HEK293T (cell line): ENCODE data around the gene REEP6.

Experiments used
- ARNT ChIP-seq: fragments of 450-650 bp; IDR thresholded peaks from 2 replicates; pipeline ENCODE4 v1.6.1; 2017; ENCODE audit warnings: mild to moderate bottlenecking
- BHLHE40 ChIP-seq: fragments of 450-650 bp; IDR thresholded peaks from 2 replicates; pipeline ENCODE4 v1.6.1; 2016; ENCODE audit warnings: mild to moderate bottlenecking, moderate library complexity, borderline replicate concordance
- ELF4 ChIP-seq: fragments of 450-650 bp; IDR thresholded peaks from 2 replicates; pipeline ENCODE4 v1.6.1; 2017; ENCODE audit warnings: antibody characterized with exemption
- FOXA1 ChIP-seq: fragments of 450-650 bp; IDR thresholded peaks from 2 replicates; pipeline ENCODE4 v1.6.1; 2016; ENCODE audit warnings: mild to moderate bottlenecking
- FOXK2 ChIP-seq: fragments of 450-650 bp; IDR thresholded peaks from 2 replicates; pipeline ENCODE4 v1.6.1; 2016; ENCODE audit warnings: mild to moderate bottlenecking
- FOXM1 ChIP-seq: fragments of 450-650 bp; IDR thresholded peaks from 2 replicates; pipeline ENCODE4 v1.6.1; 2017; ENCODE audit warnings: mild to moderate bottlenecking, borderline replicate concordance
- HDGF ChIP-seq: fragments of 450-650 bp; IDR thresholded peaks from 2 replicates; pipeline ENCODE4 v1.6.1; 2017; ENCODE audit warnings: antibody characterized with exemption, borderline replicate concordance
- L3MBTL2 ChIP-seq: fragments of 450-650 bp; conservative IDR thresholded peaks from 2 replicates; pipeline ENCODE4 v1.6.1; 2016; ENCODE audit warnings: mild to moderate bottlenecking
- LEF1 ChIP-seq: fragments of 450-650 bp; IDR thresholded peaks from 2 replicates; pipeline ENCODE4 v1.6.1; 2017; ENCODE audit warnings: mild to moderate bottlenecking, borderline replicate concordance
- PKNOX1 ChIP-seq: fragments of 450-650 bp; IDR thresholded peaks from 2 replicates; pipeline ENCODE4 v1.6.1; 2016
- SP1 ChIP-seq: fragments of 450-650 bp; IDR thresholded peaks from 2 replicates; pipeline ENCODE4 v1.6.1; 2017
- SUZ12 ChIP-seq: fragments of 450-650 bp; IDR thresholded peaks from 2 replicates; pipeline ENCODE4 v1.6.1; 2016; ENCODE audit warnings: mild to moderate bottlenecking
- ZNF384 ChIP-seq: fragments of 450-650 bp; IDR thresholded peaks from 2 replicates; pipeline ENCODE4 v1.6.1; 2016

- TF ChIP-seq FOXK2 = no peak
- no peak for TF ChIP-seq SUZ12
- TF ChIP-seq SP1 = no peak
- no peak for TF ChIP-seq FOXA1
- no peak for TF ChIP-seq HDGF
- TF ChIP-seq L3MBTL2 = no peak
- TF ChIP-seq FOXM1 = no peak
- TF ChIP-seq PKNOX1 = no peak
- TF ChIP-seq LEF1 = no peak
- TF ChIP-seq BHLHE40 = no peak
- TF ChIP-seq ARNT = no peak
- no peak for TF ChIP-seq ELF4
- TF ChIP-seq ZNF384 = no peak
These were observed 10.2 kb downstream of the REEP6 start for GRCh38 chr19:1501200-1501595.
